Ovary (tissue), 9 donors: ENCODE results near the gene DDIT3. TPM values are rescaled to one million over a fixed set of nuclear protein-coding genes. Genes with fewer than 3 reads are reported as not detected.

Source experiments
- DNase-seq, 5 donors: peaks; one replicate each; pipeline ENCODE4 v3.0.0-alpha.2; 2019 to 2020
- H3K27ac ChIP-seq, 2 donors: fragments of 200-600 bp; one replicate each; pipeline versions ENCODE4 v1.5.1 to v1.8.0; 2019 to 2022
- H3K27me3 ChIP-seq: fragments of 200-600 bp; one replicate; pipeline ENCODE4 v1.8.0; 2022
- H3K36me3 ChIP-seq: fragments of 200-600 bp; sonication (generic); one replicate; pipeline ENCODE4 v1.5.1; 2019
- H3K4me1 ChIP-seq: one replicate; pipeline ENCODE4 v1.8.1; 2013; ENCODE audit warnings: mild to moderate bottlenecking, moderate library complexity; ENCODE audit not compliant: insufficient read depth
- H3K4me3 ChIP-seq: fragments of 200-600 bp; sonication (generic); one replicate; pipeline ENCODE4 v1.5.1; 2017
- H3K9me3 ChIP-seq, 2 donors: fragments of 200-600 bp in 1 of 2; sonication (generic) in 1 of 2; one replicate each; pipeline versions ENCODE4 v1.5.1 to v1.8.1; 2013 to 2019; ENCODE audit warnings: mild to moderate bottlenecking in 1 of 2, moderate library complexity in 1 of 2
- EP300 ChIP-seq: sonication (generic); formaldehyde crosslinking; IDR thresholded peaks from one replicate; pipeline ENCODE4 v1.6.1; 2017; ENCODE audit warnings: antibody characterized with exemption
- POLR2A ChIP-seq: fragments of 450-650 bp; IDR thresholded peaks from one replicate; pipeline ENCODE4 v1.6.1; 2017; ENCODE audit warnings: antibody characterized with exemption, mild to moderate bottlenecking, moderate library complexity
- WGBS, 3 donors: extraction: QIAGEN DNeasy Blood & Tissue Kit in 1 of 3; methylation state at CpG; one replicate each; pipeline versions ENCODE4 v1.1.5 to v1.1.7; 2013 to 2017; 5-methylcytosine and 5-hydroxymethylcytosine counted together
- intact Hi-C, 4 donors: fragments of 100-400 bp; cut with DNase I; formaldehyde crosslinking; loops; one replicate each; pipeline versions ENCODE4 v1.11.0 to v1.15.1; 2022 to 2023
- polyA plus RNA-seq, 2 donors: library from polyadenylated mRNA; stranded (reverse); fragments of 200-250 nt in 1 of 2; fragments of 350-450 nt in 1 of 2; fragmentation: Illumina TruSeq in 1 of 2; extraction: RNeasy Lipid Tissue Mini Kit (QIAGEN cat#74804) in 1 of 2; gene quantifications; one replicate each; pipeline ENCODE4 v1.2.3, GENCODE V29; 2013 to 2014
- total RNA-seq, 7 donors: library from RNA; depleted of rRNA in 2 of 7; stranded (reverse); fragments of >200 nt in 2 of 7; fragmentation: NEBNext Ultra II Directional in 3 of 7; extraction: Animal tissue kit (Norgen Biotek cat#: 25700) in 3 of 7; gene quantifications; one replicate each; pipeline versions ENCODE4 v1.1.0 to v1.2.4, GENCODE V29; 2016 to 2023
- TF ChIP-seq, protein P1 (sequence below), 3 donors: fragments of 450-650 bp in 2 of 3; fragments of 200-600 bp in 1 of 3; IDR thresholded peaks; one replicate each; pipeline versions ENCODE4 v1.5.1 to v1.8.0; 2016 to 2022; ENCODE audit warnings: antibody characterized with exemption in 3 of 3, mild to moderate bottlenecking in 1 of 3
- donor health status: DM: no; HTN: no; CAD: no; lungs with moderate emphysema.
- donor health status: DM: no; HTN: no; CAD: no.
- donor health status: Bipolar disorder and iron deficiency.
- donor health status: DM: yes; HTN: yes; CAD: no.
- donor health status: DM: no; HTN: no; CAD: no.
- donor health status: DM: yes; HTN: yes; CAD: no.

The DDIT3 gene
- total and polyA plus RNA-seq, 9 donors: 22.1 to 84.9 (median 29.3) TPM

DNA sequence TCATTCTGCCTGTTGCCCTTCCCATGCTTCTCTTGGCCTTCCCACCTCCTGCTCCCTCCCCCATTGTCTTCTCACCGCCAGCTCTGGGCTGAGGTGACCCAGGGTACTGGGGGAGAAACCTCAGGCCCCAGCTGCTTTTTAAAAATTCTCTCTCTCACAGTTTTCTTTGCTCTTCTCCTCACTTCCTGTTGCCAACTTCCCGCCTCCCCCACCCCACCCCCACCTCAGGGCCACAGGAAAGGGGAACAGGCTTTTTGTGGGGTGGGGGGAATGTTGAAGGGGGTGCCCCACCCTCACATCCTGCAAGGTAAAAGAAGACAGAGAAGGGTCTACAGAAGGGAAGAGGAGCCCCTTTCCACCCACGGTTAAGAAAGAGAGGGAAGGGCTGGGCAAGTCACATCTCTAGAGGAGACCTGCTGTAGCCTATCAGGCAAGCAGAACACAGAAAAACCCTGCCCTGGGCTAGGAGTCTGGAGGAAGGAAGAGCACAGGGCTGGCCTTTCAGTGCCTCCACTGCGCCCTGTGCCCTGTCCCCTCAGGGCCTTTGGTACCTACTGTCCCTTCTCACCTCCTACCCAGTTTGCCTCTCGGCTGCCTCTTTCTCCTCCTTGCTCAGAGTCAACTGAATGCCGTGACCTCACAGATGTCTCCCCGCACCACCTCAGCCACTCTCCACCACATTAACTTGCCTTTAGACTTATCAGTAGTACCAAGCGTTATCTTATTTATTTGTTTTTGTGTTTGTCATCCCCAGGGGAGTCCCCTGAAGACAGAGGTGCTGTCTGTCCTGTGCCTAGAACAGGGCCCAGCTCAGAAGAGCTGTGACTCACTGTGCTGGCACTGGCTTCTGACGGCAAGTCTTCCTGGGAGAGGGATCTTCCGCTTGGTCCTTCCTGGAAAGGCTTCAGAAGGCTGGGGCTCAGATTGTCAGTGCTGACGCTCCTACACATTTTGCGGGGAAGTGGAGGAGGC, 42.3 kb downstream of the DDIT3 start:
- intact Hi-C loops: no loop called here
- no peak overlapping the region for H3K4me3 ChIP-seq
- H3K27ac ChIP-seq: no peak overlapping the region
- no peaks in the 10 kb centered on the region for H3K36me3 ChIP-seq
- 45 to 48% (median 46%) methylated on average over 12 of the region's 12 CpGs for WGBS, 3 donors
- DNase-seq: no peak
- no peaks in the 10 kb centered on the region for H3K27me3 ChIP-seq
- TF ChIP-seq, protein P1, sequence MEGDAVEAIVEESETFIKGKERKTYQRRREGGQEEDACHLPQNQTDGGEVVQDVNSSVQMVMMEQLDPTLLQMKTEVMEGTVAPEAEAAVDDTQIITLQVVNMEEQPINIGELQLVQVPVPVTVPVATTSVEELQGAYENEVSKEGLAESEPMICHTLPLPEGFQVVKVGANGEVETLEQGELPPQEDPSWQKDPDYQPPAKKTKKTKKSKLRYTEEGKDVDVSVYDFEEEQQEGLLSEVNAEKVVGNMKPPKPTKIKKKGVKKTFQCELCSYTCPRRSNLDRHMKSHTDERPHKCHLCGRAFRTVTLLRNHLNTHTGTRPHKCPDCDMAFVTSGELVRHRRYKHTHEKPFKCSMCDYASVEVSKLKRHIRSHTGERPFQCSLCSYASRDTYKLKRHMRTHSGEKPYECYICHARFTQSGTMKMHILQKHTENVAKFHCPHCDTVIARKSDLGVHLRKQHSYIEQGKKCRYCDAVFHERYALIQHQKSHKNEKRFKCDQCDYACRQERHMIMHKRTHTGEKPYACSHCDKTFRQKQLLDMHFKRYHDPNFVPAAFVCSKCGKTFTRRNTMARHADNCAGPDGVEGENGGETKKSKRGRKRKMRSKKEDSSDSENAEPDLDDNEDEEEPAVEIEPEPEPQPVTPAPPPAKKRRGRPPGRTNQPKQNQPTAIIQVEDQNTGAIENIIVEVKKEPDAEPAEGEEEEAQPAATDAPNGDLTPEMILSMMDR (IDR thresholded peaks at IDR 0.05): no peak
- TF ChIP-seq EP300 (no peak), POLR2A (no peak)
- no peaks in the 10 kb centered on the region for H3K9me3 ChIP-seq
- H3K4me1 ChIP-seq: peaks cover 7% of the 10 kb centered on the region

DNA sequence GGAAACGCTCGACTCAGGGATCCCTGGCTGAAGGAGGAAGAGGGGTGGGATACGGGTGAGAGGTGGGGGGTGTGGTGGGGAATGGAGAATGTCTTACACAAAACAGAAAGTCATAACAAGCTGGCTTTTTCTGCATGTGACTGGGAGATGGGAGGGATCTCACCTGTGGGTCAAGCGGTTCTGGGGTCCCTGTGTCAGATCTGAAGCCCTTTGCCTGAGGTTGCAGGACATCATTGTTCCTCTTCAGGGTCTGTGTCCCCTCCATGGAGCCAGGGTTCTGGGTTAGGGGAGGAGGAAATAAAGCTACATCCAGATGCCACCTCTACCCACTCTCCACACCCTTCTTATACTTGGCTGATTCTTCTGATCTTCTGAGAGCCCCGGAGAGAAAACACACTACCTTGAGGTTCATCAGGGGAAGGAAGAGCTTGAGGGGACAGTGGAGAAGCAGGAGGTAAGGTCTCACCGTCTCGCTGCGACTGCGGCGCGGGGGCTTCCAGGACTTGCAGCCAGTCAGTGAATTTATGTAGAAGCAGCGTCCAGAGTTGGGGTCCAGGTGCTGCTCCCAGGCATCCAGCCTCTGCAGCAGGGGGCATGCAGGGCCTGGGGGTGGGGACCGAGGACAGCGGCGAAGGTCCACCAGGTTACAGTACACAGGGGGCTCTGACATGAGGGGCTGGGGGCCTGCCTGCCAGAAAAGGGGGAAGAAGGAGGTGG, 43.2 kb downstream of the DDIT3 start:
- WGBS, 3 donors: 79 to 87% (median 85%) methylated on average over 15 of the region's 15 CpGs
- Histone ChIP-seq H3K36me3 (no peaks in the 10 kb centered on the region), H3K27me3 (no peaks in the 10 kb centered on the region), H3K9me3 (no peaks in the 10 kb centered on the region), H3K4me1 (peaks cover 7% of the 10 kb centered on the region), H3K27ac (no peak overlapping the region), H3K4me3 (no peak overlapping the region)
- intact Hi-C loops: no loop called here
- TF ChIP-seq POLR2A: no peak
- TF ChIP-seq EP300: no peak
- TF ChIP-seq, protein P1 (IDR thresholded peaks at IDR 0.05): no peak
- no peak for DNase-seq

DNA sequence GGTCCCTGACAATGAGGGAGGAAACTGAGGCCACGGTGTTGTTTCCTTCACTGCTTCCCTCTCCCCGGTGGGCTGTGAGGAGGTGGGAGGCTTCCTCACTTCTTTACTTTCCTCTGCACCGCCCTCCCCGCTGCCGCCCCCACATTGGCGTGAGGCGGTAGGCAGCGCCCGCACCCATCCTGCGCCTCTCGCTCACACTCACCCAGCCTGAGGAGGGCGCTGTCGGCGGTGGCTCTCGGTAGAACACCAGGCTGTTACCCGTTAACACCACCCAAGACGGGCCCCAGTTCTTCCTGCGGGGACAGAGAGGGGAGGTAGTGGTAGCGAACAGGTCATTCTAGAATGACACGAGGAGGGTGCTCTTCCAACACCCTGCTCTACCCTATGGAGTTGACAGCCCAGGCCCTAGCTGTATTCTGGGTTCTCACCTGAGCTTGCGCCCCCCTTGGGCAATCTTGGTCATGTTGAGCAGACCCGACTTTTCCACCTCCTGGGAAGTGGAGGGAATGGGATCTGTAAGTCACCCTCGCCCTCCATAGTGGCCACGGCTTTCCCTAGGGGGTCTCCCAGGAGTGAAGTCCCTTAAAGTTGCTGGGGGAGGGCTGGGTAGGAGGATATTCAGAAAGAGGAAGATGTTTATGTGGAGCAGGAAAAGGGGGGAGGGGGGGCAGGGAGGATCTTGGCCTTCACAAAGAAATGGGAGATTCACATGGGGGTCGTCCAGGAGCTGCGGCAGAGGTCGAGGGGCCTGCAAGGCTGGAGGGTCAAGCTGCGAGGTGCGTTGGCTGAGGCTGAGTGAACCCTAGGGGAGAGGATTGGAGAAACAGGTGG, 43.9 kb downstream of the DDIT3 start:
- peaks cover 7% of the 10 kb centered on the region for H3K4me1 ChIP-seq
- no peak overlapping the region for H3K27ac ChIP-seq
- WGBS, 3 donors: 18 to 23% (median 20%) methylated on average over 29 of the region's 29 CpGs
- H3K36me3 ChIP-seq: no peaks in the 10 kb centered on the region
- H3K9me3 ChIP-seq: no peaks in the 10 kb centered on the region
- intact Hi-C loops: no loop called here
- H3K4me3 ChIP-seq: no peak overlapping the region
- no peak for DNase-seq
- TF ChIP-seq, protein P1 (IDR thresholded peaks at IDR 0.05): no peak
- TF ChIP-seq POLR2A (no peak), EP300 (no peak)
- no peaks in the 10 kb centered on the region for H3K27me3 ChIP-seq
